Prostate gland (tissue), 2 donors: Measurements from ENCODE around the gene LHX6. TPM values are rescaled to one million over a fixed set of nuclear protein-coding genes. Genes with fewer than 3 reads are reported as not detected.

Experiments
- DNase-seq: peaks from one replicate; pipeline ENCODE4 v3.0.0-alpha.2; 2019; ENCODE audit warnings: low spot score
- H3K27ac ChIP-seq, 2 donors: fragments of 200-600 bp; sonication (generic); 2 replicates each; pipeline ENCODE4 v1.5.1; 2017 to 2019
- H3K27me3 ChIP-seq: fragments of 200-600 bp; sonication (generic); replicated peaks from 2 replicates; pipeline ENCODE4 v1.5.1; 2019; ENCODE audit not compliant: insufficient read depth
- H3K36me3 ChIP-seq, 2 donors: fragments of 200-600 bp; sonication (generic); 1 replicate in 1 of 2; 2 replicates in 1 of 2; pipeline versions ENCODE4 v1.5.1 to v1.8.1; 2017 to 2019
- H3K4me1 ChIP-seq: fragments of 200-600 bp; sonication (generic); replicated peaks from 2 replicates; pipeline ENCODE4 v1.5.1; 2019
- H3K4me3 ChIP-seq, 2 donors: fragments of 200-600 bp; sonication (generic); 2 replicates each; pipeline ENCODE4 v1.5.1; 2017 to 2019
- H3K9me3 ChIP-seq: fragments of 200-600 bp; sonication (generic); 2 replicates; pipeline ENCODE4 v1.5.1; 2017
- POLR2A ChIP-seq: fragments of 450-650 bp; IDR thresholded peaks from one replicate; pipeline ENCODE4 v1.6.1; 2016; ENCODE audit warnings: antibody characterized with exemption, mild to moderate bottlenecking
- POLR2AphosphoS5 ChIP-seq: sonication (generic); formaldehyde crosslinking; IDR thresholded peaks from one replicate; pipeline ENCODE4 v1.6.1; 2017; ENCODE audit warnings: antibody characterized with exemption
- WGBS: methylation state at CpG from one replicate; pipeline ENCODE4 v1.1.5; 2018; 5-methylcytosine and 5-hydroxymethylcytosine counted together
- intact Hi-C: fragments of 100-400 bp; cut with DNase I; formaldehyde crosslinking; loops from one replicate; pipeline ENCODE4 v1.14.2; 2022
- total RNA-seq, 2 donors: library from RNA; depleted of rRNA; stranded (reverse); fragments of >200 nt; gene quantifications; one replicate each; pipeline ENCODE4 v1.1.0, GENCODE V29; 2016
- TF ChIP-seq, protein P1 (sequence below), 4 experiments: fragments of 200-600 bp in 2 of 4; fragments of 450-650 bp in 2 of 4; sonication (generic) in 2 of 4; IDR thresholded peaks; 1 replicate in 3 of 4; 2 replicates in 1 of 4; pipeline ENCODE4 v1.5.1; 2016 to 2019; ENCODE audit warnings: antibody characterized with exemption in 4 of 4, mild to moderate bottlenecking in 2 of 4, moderate library complexity in 2 of 4

The LHX6 gene
- total RNA-seq, 2 donors from 2014 or later, result 2.7 to 7.3 TPM

- Histone ChIP-seq H3K4me1 (no peaks in the 10 kb centered on the region), H3K9me3 (no peaks in the 10 kb centered on the region), H3K27ac (no peak overlapping the region), H3K4me3 (no peak overlapping the region), H3K27me3 (no peaks in the 10 kb centered on the region), H3K36me3 (no peaks in the 10 kb centered on the region)
- no peak for DNase-seq
- intact Hi-C loops, result no loop called here
- TF ChIP-seq, protein P1, sequence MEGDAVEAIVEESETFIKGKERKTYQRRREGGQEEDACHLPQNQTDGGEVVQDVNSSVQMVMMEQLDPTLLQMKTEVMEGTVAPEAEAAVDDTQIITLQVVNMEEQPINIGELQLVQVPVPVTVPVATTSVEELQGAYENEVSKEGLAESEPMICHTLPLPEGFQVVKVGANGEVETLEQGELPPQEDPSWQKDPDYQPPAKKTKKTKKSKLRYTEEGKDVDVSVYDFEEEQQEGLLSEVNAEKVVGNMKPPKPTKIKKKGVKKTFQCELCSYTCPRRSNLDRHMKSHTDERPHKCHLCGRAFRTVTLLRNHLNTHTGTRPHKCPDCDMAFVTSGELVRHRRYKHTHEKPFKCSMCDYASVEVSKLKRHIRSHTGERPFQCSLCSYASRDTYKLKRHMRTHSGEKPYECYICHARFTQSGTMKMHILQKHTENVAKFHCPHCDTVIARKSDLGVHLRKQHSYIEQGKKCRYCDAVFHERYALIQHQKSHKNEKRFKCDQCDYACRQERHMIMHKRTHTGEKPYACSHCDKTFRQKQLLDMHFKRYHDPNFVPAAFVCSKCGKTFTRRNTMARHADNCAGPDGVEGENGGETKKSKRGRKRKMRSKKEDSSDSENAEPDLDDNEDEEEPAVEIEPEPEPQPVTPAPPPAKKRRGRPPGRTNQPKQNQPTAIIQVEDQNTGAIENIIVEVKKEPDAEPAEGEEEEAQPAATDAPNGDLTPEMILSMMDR (IDR thresholded peaks at IDR 0.05), result no peak
- no peak for TF ChIP-seq POLR2A
- TF ChIP-seq POLR2AphosphoS5, result no peak
- WGBS, result 87% methylated on average over 8 of the region's 8 CpGs
These were observed 41.8 kb downstream of the LHX6 start for GRCh38 chr9:122186777-122187470.

DNA sequence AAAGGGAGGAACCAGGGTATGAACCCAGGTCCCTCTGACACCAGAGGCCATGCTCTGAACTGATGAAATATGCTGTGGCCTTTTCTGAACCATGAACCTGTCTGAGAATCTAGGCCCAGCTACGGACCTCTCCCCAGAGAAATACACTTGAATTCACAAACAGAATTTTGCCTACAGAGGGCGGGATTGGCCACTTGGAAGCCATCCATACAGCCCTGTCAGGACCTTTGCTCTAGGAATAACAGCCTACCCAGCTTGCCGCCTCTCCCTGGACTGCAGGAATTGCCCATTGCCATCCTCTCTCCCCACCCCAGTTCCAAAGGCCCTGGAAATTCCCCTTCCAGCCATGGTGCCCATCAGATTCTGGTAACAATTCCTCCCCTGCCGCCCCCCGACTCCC lies 42.5 kb downstream of the LHX6 start:
- Histone ChIP-seq H3K36me3 (no peaks in the 10 kb centered on the region), H3K4me3 (no peak overlapping the region), H3K9me3 (no peaks in the 10 kb centered on the region), H3K27ac (no peak overlapping the region), H3K27me3 (no peaks in the 10 kb centered on the region), H3K4me1 (no peaks in the 10 kb centered on the region)
- WGBS, result 87% methylated on average over 5 of the region's 5 CpGs
- intact Hi-C loops, result no loop called here
- no peak for DNase-seq
- TF ChIP-seq POLR2AphosphoS5 (no peak), POLR2A (no peak)
- TF ChIP-seq, protein P1 (IDR thresholded peaks at IDR 0.05), result no peak

GRCh38 chr9:122184551-122184950 lies 44.2 kb downstream of the LHX6 start:
- Histone ChIP-seq H3K27ac (no peak overlapping the region), H3K9me3 (no peaks in the 10 kb centered on the region), H3K27me3 (no peaks in the 10 kb centered on the region), H3K4me3 (no peak overlapping the region), H3K36me3 (no peaks in the 10 kb centered on the region), H3K4me1 (no peaks in the 10 kb centered on the region)
- TF ChIP-seq POLR2A, result no peak
- TF ChIP-seq, protein P1 (IDR thresholded peaks at IDR 0.05), result no peak
- no peak for TF ChIP-seq POLR2AphosphoS5
- WGBS, result 36% methylated on average over 1 of the region's 1 CpG
- no peak for DNase-seq
- intact Hi-C loops, result no loop called here

DNA sequence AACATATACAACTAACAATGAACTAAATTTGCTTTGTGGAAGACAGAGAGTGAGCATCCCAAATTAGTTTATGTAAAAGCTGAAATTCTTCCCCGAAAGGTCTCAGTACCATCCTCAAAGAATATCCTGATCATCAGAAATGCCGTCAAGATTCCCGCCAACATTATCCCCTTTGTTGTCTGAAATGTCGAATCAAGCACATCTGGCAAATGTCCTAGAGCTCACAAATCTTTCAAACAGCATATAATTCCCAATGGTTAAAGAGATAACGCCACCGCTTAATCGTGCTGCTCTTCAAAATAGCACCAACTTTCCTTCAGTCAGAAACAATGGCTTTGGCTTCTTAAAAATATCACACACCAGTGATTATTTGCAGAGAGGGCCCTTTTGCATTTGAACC lies 45.3 kb downstream of the LHX6 start:
- DNase-seq, result no peak
- WGBS, result 40% methylated on average over 7 of the region's 7 CpGs
- intact Hi-C loops, result no loop called here

More for the DNA sequence above, 45.3 kb downstream of the LHX6 start:
- TF ChIP-seq POLR2A (no peak), POLR2AphosphoS5 (no peak)
- TF ChIP-seq, protein P1 (IDR thresholded peaks at IDR 0.05), result no peak
- no peak overlapping the region for H3K4me3 ChIP-seq
- no peak overlapping the region for H3K27ac ChIP-seq
- H3K36me3 ChIP-seq, result no peaks in the 10 kb centered on the region
- no peaks in the 10 kb centered on the region for H3K4me1 ChIP-seq
- H3K9me3 ChIP-seq, result no peaks in the 10 kb centered on the region
- H3K27me3 ChIP-seq, result no peaks in the 10 kb centered on the region
